HG03432 (cell line): ENCODE data around the gene METTL23.
A peak's percentile ranks its signal among the peaks of the same experiment; 100 is the strongest.
"Not testable (repeated sequence)": the region's sequence is repeated elsewhere in the genome, so short reads cannot be mapped to it uniquely, and the experiment has no call there.

Experiments used
- ATAC-seq: cut with Tn5 transposase; IDR thresholded peaks from one replicate; pipeline ENCODE4 v1.9.1; 2021; ENCODE audit warnings: mild to moderate bottlenecking, moderate library complexity; ENCODE audit not compliant: unreplicated experiment

The METTL23 gene

DNA sequence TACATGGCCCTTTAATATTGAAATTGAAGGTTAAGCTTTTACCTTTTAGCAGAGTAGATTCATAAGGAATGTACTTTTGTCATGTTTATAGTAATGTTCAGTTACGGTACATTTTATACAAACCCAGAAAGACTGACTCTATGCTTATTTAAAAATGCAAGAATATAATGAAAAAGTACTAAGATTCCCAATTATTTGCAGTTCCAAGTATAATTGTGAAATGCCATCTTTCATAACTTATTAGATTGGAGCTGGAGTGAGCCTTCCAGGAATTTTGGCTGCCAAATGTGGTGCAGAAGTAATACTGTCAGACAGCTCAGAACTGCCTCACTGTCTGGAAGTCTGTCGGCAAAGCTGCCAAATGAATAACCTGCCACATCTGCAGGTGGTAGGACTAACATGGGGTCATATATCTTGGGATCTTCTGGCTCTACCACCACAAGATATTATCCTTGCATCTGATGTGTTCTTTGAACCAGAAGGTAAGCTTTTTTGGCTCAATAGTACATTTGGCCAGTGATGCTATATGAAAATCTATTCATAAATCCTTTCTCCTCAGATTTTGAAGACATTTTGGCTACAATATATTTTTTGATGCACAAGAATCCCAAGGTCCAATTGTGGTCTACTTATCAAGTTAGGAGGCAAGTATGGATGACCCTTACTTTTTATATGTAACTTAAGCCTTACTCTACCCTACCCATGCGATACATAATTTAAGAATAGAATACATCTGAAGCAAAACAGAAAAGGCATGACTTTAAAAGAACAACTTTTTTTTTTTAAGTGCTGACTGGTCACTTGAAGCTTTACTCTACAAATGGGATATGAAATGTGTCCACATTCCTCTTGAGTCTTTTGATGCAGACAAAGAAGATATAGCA, 6.3 kb downstream of the METTL23 start:
- no peak for ATAC-seq

DNA sequence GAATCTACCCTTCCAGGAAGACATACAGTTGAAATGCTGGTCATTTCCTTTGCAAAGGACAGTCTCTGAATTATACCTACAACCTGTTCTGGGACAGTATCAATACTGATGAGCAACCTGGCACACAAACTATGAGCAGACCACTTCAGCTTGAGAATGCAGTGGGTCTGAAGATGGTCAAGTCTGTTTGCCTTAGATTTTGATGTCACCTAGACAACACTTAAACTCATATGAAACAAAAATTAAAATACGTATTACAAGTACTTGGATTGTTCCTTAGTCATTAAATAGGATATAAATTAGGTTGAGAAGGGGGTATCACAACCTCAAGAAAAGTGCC, 6.9 kb downstream of the METTL23 start:
- ATAC-seq = no peak

DNA sequence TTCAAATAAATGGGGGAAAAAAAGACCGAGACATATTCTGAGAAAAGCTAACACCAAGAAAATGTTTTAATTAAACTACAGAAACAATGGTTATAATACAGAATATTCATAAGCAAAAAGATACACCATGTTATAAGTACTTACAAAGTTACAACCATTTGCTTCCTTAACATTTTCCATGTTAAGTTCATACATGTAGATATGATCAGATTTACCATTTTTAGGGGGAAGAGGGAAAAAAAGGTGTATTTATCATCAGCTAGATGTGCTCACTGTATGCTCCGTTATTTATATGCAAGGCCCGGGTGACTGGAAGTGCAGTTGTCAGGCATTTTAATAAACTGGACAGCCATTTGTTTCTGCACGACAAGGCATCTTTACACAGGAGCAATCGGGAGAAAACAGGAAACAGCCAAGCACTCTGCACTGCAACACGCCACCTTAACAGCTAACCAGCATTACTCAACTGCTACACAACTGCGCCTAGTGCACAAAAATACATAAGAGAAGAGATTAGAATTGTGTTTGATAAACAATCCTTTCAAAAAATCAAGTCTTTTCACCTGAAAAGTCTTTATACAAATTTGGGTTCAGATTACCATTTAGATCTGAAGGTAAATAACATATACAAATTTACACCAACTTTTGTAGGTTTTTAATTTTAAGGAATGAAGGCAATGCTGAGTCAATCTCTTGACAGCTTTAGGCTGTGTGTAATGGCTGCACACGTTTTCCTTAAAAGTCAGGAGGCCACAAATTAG, 7.6 kb downstream of the METTL23 start:
- no peak for ATAC-seq

DNA sequence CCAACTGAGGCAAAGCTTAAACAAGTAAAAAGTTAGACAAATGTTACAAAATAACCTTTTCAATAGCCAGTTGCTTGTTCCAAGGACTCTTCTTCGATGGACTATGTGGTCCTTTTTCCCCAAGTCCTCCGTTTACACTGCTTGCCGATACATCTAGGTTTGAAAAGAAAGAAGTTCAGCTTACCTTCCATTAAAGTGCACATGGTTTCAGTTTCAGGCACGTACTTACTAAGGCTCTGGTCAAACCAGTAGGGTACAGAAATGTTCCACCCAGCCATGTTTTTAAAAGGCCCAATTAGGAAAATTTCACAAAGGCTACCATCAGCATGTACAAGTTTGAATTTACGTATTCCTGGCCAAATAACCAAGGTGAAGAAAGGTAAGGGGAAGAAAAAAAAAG, 8.4 kb downstream of the METTL23 start:
- no peak for ATAC-seq

DNA sequence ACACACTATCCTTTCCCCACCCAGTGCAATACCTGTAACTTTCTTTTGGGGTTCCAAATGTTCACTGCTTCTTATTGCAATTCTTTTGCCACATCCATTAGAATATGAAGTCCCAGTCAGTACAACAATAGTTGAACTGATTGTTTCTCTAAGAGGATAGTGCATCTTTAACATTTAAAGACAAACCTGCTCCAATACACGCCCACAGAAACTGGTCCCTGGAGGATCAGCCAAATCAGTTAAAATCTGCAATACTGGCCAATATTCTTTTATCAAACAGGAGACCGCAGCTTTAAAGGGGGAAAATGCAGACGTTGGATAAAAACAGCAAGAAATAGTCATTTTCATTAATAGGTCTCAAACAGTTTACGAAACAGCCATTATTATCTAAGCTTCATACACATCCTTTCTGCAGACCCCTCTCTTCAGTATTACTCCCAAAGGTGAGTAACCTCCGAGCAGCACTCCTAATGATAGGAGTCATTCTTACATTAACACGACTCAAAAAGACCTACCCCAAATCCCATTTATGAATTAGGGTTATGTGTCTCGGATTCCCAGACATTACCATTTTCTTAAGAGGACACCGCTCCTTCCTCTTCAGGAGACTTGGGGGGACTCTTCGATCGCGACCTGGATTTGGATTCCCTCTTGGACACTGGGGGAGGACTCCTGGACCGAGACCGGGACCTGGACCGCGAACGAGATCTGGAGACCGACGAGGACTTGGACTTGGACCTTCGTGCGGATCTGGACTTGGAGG, 9.1 kb downstream of the METTL23 start:
- ATAC-seq = no peak

DNA sequence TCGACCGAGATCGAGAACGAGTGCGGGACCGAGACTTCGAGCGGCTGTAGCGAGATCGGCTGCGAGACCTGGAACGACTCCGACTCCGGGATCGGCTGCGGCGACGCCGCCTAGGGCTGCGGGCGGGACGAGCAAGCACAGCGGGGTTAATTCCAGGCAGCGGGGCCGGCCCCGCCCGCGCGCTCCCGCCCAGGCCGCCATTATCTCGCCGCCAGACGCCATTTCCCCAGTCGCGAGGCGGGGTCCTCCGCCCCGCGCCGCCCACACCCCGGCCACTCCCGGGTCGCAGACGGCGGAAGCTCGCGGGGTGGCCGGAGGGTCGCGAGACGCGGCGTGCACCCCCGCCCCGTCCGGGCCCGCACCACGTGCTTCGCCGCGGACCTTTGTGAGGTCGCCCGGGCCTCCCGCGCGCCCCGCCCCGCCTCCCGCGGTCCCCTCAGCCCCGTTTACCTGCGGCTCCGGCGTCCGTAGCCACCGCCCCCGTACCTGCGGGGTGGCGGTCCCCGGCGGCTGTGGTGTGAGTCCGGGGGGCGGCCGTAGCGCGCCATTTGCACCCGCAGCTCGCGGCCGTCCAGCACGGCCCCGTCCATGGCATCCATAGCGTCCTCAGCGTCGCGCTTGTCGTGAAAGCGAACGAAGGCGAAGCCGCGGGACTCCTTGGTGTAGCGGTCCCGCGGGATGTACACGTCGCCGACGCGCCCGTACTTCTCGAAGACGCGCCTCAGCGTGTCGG, 9.9 kb downstream of the METTL23 start:
- peak; percentile 15 for ATAC-seq

DNA sequence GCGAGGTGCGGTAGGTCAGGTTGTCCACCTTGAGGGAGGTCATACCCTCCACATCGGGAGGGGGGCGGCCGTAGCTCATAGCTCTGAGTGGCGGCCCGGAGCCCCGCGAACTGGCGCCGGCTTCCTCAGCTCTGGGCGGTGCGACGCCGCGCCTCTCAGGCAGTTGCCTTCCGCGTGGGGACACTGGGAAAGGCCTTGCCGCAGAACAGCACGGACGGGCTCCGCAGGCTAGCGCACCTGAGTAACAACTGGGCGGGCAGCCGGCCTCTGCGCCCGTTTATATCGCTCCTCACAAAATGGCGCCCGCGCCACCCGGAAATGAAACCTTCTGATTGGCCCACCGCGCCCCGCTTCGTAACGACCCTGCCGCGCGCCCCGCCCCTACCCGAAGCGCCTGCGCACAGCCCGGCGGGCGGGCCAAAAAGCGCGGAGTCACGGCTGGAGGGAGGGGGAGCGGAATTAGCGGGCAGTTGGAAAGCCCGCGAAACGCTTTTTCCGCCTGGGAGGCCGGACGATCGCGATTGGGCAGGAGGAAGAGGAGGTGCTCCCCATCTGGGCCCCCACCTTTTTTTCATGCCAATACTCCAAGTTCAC, 10.5 kb downstream of the METTL23 start, which contains the start of gene SRSF2:
Gene SRSF2 (minus strand): TSS at position 250 of the 594 bp plus-strand sequence. CDS start 171 bp downstream, at position 79.
- peak; percentile 73 for ATAC-seq

DNA sequence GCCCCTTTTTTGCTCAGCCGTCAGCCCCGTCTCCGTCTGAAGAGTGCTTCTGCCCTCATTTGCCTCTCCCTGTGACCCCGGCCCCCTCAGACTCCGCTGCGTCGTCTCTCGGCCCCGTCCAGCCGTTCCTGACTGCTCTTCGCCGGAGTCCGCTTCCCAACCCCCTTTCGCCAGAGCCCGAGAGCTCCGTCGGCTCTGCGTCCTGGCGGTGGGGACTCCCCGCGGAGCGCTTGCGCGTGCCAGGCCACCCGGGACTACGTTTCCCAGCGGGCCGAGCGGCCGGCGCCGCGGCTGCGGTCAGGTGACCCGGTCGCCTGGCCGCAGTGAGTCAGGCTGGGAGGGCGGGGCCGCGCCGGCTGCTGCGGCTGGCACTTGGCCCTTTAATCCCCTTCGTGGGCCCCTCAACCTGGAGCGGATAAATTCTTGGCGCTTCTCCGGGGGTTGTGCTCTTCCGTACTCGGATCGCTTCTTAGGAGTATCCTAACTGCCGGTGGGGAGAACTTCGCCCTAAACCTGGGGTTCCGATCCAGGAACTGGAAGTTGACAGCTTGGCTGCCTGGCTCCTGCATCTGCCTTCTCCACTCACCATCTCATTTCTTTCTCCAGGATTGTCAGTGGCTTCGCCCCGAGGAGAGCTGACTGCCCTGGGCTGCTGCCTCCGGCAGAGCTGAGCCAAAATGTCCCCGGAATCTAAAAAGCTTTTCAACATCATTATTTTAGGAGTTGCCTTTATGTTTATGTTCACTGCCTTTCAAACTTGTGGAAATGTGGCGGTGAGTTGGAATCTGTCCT, 11.2 kb downstream of the METTL23 start, which contains the start of gene MFSD11:
Gene MFSD11 (plus strand): TSS at position 444 of the 792 bp plus-strand sequence. CDS start 234 bp downstream, at position 678.
- ATAC-seq = peak; percentile 67

DNA sequence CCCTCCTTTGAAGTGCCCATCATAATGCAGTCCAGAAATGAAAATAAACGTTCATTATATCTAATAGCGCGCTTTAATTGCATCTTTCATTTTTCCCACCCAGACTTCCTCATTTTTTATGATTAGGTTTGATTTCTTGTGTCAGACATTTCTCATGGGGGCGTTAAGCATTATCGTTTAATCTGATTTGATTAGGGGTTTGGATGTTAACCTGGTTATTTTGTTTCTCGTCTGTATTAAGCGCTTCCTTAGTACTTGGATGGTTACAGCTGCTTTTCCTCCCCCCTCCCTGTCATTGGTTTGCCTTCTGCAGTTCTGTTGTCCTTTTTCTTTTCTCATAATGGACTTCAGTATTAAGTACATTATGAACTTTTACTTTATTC, 11.8 kb downstream of the METTL23 start:
- no peak for ATAC-seq

DNA sequence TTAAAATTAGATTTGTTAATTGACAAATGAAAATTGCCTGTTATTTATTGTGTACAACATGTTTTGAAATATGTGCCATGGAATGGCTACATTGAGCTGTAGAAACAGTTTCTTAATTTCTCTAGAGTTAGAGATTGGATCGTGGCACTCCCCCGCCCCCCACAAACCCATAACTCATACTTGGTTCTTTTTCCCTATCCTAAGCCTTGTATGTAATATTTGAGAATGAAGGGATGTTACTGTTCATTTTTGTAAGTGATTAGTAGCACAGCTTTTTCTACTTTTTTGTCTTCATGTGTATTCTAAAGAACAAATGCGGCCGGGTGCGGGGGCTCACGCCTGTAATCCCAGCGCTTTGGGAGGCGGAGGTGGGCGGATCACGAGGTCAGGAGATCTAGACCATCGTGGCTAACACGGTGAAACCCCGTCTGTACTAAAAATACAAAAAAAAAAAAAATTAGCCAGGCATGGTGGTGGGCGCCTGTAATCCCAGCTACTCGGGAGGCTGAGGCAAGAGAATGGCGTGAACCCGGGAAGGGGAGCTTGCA, 13.0 kb downstream of the METTL23 start:
- ATAC-seq = not testable (repeated sequence)

DNA sequence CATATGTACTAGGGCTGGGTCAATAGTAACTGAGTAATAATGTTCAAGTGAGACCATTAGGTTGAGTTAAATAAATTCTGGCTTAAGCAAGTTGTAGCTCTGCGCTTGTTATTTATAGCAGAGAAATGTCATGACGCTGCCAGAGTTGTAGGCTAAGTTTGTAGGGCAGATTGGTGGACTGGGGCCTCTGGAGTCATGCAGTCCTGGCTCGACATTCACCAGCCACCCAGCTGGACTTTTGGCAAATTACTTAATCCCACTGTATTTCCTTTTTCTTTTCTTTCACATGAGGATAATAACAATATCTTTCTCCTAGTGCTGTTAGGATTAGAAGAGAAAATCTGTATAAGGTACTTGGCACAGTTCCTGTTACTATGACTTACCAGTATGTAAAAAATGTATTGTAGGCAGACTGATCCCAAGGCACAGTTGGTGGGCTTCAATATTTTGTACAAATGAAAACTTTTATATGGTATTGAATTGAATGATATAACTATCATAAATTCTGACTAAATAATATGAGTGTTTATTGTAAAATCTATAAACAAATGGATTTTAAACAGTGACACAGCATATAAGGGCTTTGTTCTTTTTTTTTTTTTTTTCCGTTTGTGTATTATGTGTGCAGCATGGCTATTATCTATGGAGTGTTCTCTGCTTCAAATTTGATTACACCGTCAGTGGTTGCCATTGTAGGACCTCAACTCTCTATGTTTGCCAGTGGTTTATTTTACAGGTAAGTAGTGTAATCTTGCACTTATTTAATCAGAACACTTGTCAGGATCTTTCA, 13.9 kb downstream of the METTL23 start:
- ATAC-seq = no peak

DNA sequence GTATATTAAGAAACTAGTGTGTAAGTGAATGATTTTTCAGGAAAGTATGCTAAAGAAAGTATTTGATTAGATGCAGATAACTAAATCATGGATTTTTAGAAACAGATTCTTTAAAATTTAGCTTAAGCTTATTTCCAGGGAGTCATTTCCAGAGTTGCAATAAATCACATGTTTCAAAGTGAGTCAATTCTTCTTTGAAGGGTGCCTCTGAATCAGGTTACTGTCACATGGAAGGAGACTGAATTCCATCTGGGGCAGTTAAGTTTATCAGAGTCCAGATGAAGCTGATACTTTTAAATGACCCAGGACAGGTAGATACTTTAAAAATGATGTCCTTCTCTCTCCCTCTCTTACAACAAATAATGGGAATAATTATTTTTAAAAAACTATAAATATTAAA, 16.3 kb downstream of the METTL23 start:
- ATAC-seq = no peak

DNA sequence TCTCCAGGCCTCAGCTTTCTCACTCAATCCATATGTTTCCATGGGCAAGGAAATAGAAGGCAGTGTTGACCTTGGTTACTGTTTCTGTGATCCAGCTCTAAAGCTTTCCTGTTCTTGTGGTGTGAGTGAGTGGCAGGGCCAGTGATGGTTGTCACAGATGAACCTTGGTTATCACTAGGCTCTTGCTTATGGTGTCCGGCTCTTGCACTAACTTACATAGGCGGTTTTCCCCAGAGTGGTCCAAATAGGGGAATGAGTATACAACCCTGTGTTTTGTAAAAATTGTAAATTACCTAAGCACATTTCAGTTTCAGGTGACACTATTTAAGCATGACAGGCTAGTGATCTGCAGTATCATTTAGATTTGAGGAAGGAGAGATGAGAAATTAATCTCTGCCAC, 18.1 kb downstream of the METTL23 start:
- no peak for ATAC-seq

DNA sequence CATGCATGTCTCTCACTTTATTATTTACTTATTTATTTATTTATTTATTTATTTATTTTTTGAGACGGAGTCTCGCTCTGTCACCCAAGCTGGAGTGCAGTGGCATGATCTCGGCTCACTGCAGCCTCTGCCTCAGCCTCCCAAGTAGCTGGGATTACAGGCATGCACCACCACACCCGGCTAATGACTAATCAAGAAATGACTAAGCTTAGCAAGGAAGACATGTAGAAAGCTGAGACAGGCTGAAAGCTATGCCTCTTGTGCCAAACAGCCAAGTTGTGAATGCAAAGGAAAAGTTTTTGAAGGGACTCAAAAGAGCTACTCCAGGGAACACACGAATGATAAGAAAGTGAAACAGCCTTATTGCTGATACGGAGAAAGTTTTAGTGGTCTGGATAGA, 19.1 kb downstream of the METTL23 start:
- ATAC-seq = not testable (repeated sequence)

DNA sequence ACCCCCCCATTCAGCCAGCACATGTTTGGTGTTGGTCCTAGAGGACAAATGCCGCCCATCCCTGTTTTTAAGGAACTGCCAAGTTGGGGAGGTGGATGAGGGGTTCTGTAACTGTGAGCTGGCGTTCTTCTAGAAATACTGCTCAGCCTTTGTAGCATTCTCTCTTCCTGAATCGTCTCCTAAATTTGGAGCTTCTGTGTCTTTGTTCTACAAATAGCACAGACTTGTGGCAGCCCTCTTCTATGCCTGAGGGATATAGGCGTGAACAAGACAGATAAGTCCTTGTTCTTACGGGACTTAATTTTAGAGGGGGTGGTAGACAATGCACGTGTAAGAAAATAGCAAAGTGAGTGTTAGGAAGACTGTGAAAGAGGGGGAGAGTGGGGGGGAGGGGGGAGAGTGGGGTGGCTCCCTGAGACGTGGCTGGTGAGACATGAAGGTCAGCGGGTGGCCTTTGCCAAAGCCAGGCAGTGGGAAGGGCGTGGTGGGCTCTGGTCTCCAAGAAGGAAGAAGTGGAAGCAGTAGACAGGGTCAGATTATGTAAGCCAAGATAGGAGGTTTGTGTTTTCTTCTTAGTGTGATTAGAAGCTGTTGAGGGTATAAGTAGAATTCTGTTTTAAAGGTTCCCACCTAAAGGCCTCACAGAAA, 21.2 kb downstream of the METTL23 start:
- ATAC-seq = no peak

DNA sequence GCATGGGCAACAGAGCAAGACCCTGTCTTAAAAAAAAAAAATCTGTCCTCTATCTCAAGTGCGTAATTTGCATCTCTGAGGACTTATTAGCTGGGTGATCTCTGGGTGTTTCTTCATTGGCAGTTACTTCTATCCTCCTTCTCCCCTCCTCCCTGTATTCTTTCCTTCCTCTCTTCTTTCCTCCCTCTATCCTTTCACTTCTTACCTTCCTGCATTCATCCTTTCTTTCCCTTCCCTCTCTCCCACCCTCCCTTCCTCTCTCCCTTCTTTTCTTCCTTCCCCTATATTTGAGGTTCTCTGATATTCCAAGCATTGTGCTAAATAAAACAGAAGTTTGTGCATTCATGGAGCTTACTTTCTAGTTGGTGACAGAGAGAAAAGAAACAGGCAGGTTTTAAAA, 22.0 kb downstream of the METTL23 start:
- no peak for ATAC-seq

DNA sequence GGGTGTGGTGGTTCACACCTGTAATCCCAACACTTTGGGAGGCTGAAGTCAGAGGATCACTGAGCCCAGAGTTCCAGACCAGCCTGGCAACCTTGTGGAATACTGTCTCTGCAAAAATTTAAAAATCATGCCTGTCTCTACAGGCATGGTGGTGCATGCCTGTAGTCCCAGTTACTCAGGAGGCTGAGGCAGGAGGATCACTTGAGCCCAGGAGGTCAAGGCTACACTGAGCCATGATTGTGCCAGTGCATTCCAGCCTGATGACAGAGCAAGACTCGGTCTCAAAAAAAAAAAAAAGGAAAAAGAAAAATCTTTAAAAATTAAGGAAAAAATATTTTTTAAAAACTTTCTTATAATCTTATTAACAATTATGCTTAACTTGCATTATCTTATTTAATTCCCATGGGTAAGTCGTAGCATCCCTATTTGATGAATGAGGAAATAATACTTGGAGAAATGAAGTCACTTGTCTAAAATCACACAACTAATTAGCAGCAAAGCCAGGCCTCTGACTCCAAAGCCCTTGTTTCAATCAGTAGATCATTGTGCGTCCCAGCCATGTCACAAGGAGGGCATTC, 24.9 kb downstream of the METTL23 start:
- no peak for ATAC-seq
